GM23338 (cell line): Measurements from ENCODE around the gene SLC16A9. TPM values are rescaled to one million over a fixed set of nuclear protein-coding genes. Genes with fewer than 3 reads are reported as not detected.

Source experiments
- ATAC-seq: fragments of 200-7000 bp; cut with Tn5 transposase; 3 replicates; pipeline ENCODE4 v1.9.1; 2020
- DNase-seq: peaks from one replicate; pipeline ENCODE4 v3.0.0-alpha.2; 2015; ENCODE audit warnings: low spot score
- H2AFZ ChIP-seq: fragments of 200-600 bp; sonication (generic); 2 replicates; pipeline ENCODE4 v1.8.0; 2016; ENCODE audit warnings: antibody characterized with exemption, mild to moderate bottlenecking, moderate library complexity
- H3F3A ChIP-seq: fragments of 200-600 bp; sonication (generic); replicated peaks from 2 replicates; pipeline ENCODE4 v1.8.0; 2017; ENCODE audit warnings: antibody characterized with exemption, mixed run types, low read depth
- H3K27ac ChIP-seq: fragments of 200-600 bp; sonication (generic); 2 replicates; pipeline ENCODE4 v1.6.1; 2016; ENCODE audit warnings: low read depth
- H3K27me3 ChIP-seq: fragments of 200-600 bp; sonication (generic); 2 replicates; pipeline ENCODE4 v1.8.0; 2016; ENCODE audit warnings: mild to moderate bottlenecking, mixed run types, moderate library complexity; ENCODE audit not compliant: insufficient read depth
- H3K36me3 ChIP-seq: fragments of 200-600 bp; sonication (generic); 2 replicates; pipeline ENCODE4 v1.8.0; 2016; ENCODE audit warnings: mild to moderate bottlenecking; ENCODE audit not compliant: insufficient read depth
- H3K4me1 ChIP-seq: fragments of 200-600 bp; sonication (generic); 2 replicates; pipeline ENCODE4 v1.8.0; 2016; ENCODE audit warnings: mild to moderate bottlenecking, moderate library complexity; ENCODE audit not compliant: insufficient read depth
- H3K4me2 ChIP-seq: fragments of 200-600 bp; sonication (generic); 2 replicates; pipeline ENCODE4 v1.7.1; 2017; ENCODE audit warnings: mixed run types
- H3K4me3 ChIP-seq: fragments of 200-600 bp; sonication (generic); 2 replicates; pipeline ENCODE4 v1.6.1; 2016; ENCODE audit warnings: mixed run types
- H3K79me2 ChIP-seq: fragments of 200-600 bp; sonication (generic); replicated peaks from 2 replicates; pipeline ENCODE4 v1.8.0; 2017; ENCODE audit warnings: mild to moderate bottlenecking; ENCODE audit not compliant: insufficient read depth
- H3K9me2 ChIP-seq: fragments of 200-600 bp; sonication (generic); 2 replicates; pipeline ENCODE4 v1.8.0; 2017; ENCODE audit not compliant: insufficient read depth
- H4K20me1 ChIP-seq: fragments of 200-600 bp; sonication (generic); replicated peaks from 2 replicates; pipeline ENCODE4 v1.8.0; 2017; ENCODE audit warnings: mild to moderate bottlenecking; ENCODE audit not compliant: insufficient read depth
- H3K27ac Mint-ChIP-seq: 2 replicates; pipeline ENCODE4 v1.8.0; 2020; ENCODE audit warnings: inconsistent platforms, mild to moderate bottlenecking, moderate library complexity, mixed read lengths
- H3K27me3 Mint-ChIP-seq: 3 replicates; pipeline ENCODE4 v1.8.0; 2022; ENCODE audit warnings: low read depth, mild to moderate bottlenecking, moderate library complexity, mixed read lengths, inconsistent platforms; ENCODE audit not compliant: insufficient read depth, poor library complexity
- H3K36me3 Mint-ChIP-seq: 3 replicates; pipeline ENCODE4 v1.8.0; 2021; ENCODE audit warnings: low read depth, mild to moderate bottlenecking, inconsistent platforms, moderate library complexity, mixed read lengths
- H3K4me1 Mint-ChIP-seq: 3 replicates; pipeline ENCODE4 v1.8.0; 2020; ENCODE audit warnings: mild to moderate bottlenecking, inconsistent platforms, mixed read lengths
- H3K4me3 Mint-ChIP-seq: 3 replicates; pipeline ENCODE4 v1.8.0; 2021; ENCODE audit warnings: moderate library complexity, mild to moderate bottlenecking, inconsistent platforms, mixed read lengths
- H3K9me3 Mint-ChIP-seq: 3 replicates; pipeline ENCODE4 v1.8.0; 2020; ENCODE audit warnings: moderate library complexity, mild to moderate bottlenecking, inconsistent platforms, mixed read lengths
- CREB1 ChIP-seq: fragments of 250-450 bp; sonication (Bioruptor Pico); IDR thresholded peaks from 2 replicates; pipeline ENCODE4 v1.5.0; 2020; ENCODE audit warnings: low read depth, mild to moderate bottlenecking, moderate library complexity
- ETS1 ChIP-seq: IDR thresholded peaks from 2 replicates; pipeline ENCODE4 v1.6.1; 2016; ENCODE audit warnings: antibody characterized with exemption
- EZH2 ChIP-seq: fragments of 200-600 bp; sonication (generic); IDR thresholded peaks from one replicate; pipeline ENCODE4 v1.8.0; 2017; ENCODE audit warnings: antibody characterized with exemption, mild to moderate bottlenecking, low read depth; ENCODE audit not compliant: unreplicated experiment
- EZH2phosphoT487 ChIP-seq: fragments of 200-600 bp; sonication (generic); IDR thresholded peaks from one replicate; pipeline ENCODE4 v1.8.1; 2018; ENCODE audit warnings: antibody characterized with exemption; ENCODE audit not compliant: unreplicated experiment
- JUNB ChIP-seq: IDR thresholded peaks from one replicate; pipeline ENCODE4 v1.6.1; 2016; ENCODE audit warnings: antibody characterized with exemption; ENCODE audit not compliant: unreplicated experiment
- NANOG ChIP-seq: IDR thresholded peaks from 2 replicates; pipeline ENCODE4 v1.6.1; 2016; ENCODE audit warnings: antibody characterized with exemption, borderline replicate concordance
- POLR2AphosphoS5 ChIP-seq: IDR thresholded peaks from 2 replicates; pipeline ENCODE4 v1.6.1; 2016; ENCODE audit warnings: antibody characterized with exemption, low read depth
- STAT1 ChIP-seq: IDR thresholded peaks from one replicate; pipeline ENCODE4 v1.6.1; 2016; ENCODE audit warnings: antibody characterized with exemption; ENCODE audit not compliant: unreplicated experiment
- ZNF114 ChIP-seq: fragments of 250-450 bp; sonication (Bioruptor Pico); IDR thresholded peaks from 2 replicates; pipeline ENCODE4 v1.5.0; 2020; ENCODE audit warnings: mild to moderate bottlenecking, moderate library complexity
- ZNF331 ChIP-seq: fragments of 250-450 bp; sonication (Bioruptor Pico); IDR thresholded peaks from 2 replicates; pipeline ENCODE4 v1.5.0; 2020; ENCODE audit warnings: low read depth, mild to moderate bottlenecking, moderate library complexity
- polyA plus RNA-seq: library from polyadenylated mRNA; unstranded; fragments of >200 nt; fragmentation: Nextera tagmentation; extraction: Ambion mirVana; gene quantifications from 2 replicates; pipeline ENCODE4 v1.2.1, GENCODE V29; 2016
- total RNA-seq: library from RNA; depleted of rRNA; stranded (reverse); fragments of >200 nt; shearing (Covaris generic); gene quantifications from 2 replicates; pipeline ENCODE4 v1.2.3, GENCODE V29; 2014
- TF ChIP-seq, protein P1 (sequence below): fragments of 250-450 bp; sonication (Bioruptor Pico); IDR thresholded peaks from 2 replicates; pipeline ENCODE4 v1.5.0; 2020; ENCODE audit warnings: mild to moderate bottlenecking, moderate library complexity
- TF ChIP-seq, protein P2 (sequence below): IDR thresholded peaks from one replicate; pipeline ENCODE4 v1.6.1; 2018; ENCODE audit warnings: antibody characterized with exemption; ENCODE audit not compliant: unreplicated experiment
- TF ChIP-seq, protein P3 (sequence below), 2 experiments: fragments of 200-600 bp in 1 of 2; sonication (generic) in 1 of 2; conservative IDR thresholded peaks; 2 replicates each; pipeline versions ENCODE4 v1.5.1 to v1.6.1; 2016 to 2017; ENCODE audit warnings: antibody characterized with exemption in 2 of 2, low read depth in 2 of 2, mild to moderate bottlenecking in 2 of 2, moderate library complexity in 1 of 2

SLC16A9 gene
- total and polyA plus RNA-seq, 2 experiments from 2014 or later: 6.5 to 11.4 TPM

DNA sequence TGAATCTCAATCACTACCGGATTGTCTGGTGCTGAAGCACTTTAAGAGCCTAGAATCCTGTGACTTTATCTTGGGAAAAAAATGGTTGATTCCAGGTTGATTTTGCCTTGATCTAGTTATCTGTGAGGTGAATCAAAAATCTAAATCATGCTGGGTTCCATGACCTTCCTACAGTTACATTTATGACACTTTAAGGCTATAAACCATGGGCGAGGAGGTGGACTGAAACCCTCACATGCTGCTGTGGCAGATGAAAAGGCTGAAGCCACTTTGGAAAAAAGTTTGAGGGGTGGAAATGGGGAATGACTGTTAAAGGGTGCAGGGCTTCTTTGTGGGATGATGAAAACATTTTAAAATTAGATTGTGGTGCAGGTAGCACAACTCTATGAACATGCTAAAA is 17.5 kb downstream of the SLC16A9 start:
- no peak overlapping the region for H3K4me2 ChIP-seq
- Mint-ChIP-seq H3K36me3 (peaks cover 10% of the 10 kb centered on the region), H3K4me1 (peaks cover 7% of the 10 kb centered on the region; the same call in 2 of the 3 replicates), H3K9me3 (no peaks in the 10 kb centered on the region; the same call in 2 of the 3 replicates), H3K27me3 (peaks cover 2% of the 10 kb centered on the region), H3K4me3 (no peak overlapping the region), H3K27ac (no peak overlapping the region; the same call in 1 of the 2 replicates)
- no peak overlapping the region for H3K4me3 ChIP-seq
- ATAC-seq (no peak), DNase-seq (no peak)
- H3F3A ChIP-seq: no peaks in the 10 kb centered on the region
- no peaks in the 10 kb centered on the region for H3K4me1 ChIP-seq
- H4K20me1 ChIP-seq: no peaks in the 10 kb centered on the region
- TF ChIP-seq NANOG (no peak), JUNB (no peak), STAT1 (no peak), ZNF114 (CRISPR knock-in tag) (no peak), CREB1 (CRISPR knock-in tag) (no peak), EZH2phosphoT487 (no peak), POLR2AphosphoS5 (no peak), EZH2 (no peak), ZNF331 (CRISPR knock-in tag) (no peak), ETS1 (no peak)
- TF ChIP-seq, protein P1, sequence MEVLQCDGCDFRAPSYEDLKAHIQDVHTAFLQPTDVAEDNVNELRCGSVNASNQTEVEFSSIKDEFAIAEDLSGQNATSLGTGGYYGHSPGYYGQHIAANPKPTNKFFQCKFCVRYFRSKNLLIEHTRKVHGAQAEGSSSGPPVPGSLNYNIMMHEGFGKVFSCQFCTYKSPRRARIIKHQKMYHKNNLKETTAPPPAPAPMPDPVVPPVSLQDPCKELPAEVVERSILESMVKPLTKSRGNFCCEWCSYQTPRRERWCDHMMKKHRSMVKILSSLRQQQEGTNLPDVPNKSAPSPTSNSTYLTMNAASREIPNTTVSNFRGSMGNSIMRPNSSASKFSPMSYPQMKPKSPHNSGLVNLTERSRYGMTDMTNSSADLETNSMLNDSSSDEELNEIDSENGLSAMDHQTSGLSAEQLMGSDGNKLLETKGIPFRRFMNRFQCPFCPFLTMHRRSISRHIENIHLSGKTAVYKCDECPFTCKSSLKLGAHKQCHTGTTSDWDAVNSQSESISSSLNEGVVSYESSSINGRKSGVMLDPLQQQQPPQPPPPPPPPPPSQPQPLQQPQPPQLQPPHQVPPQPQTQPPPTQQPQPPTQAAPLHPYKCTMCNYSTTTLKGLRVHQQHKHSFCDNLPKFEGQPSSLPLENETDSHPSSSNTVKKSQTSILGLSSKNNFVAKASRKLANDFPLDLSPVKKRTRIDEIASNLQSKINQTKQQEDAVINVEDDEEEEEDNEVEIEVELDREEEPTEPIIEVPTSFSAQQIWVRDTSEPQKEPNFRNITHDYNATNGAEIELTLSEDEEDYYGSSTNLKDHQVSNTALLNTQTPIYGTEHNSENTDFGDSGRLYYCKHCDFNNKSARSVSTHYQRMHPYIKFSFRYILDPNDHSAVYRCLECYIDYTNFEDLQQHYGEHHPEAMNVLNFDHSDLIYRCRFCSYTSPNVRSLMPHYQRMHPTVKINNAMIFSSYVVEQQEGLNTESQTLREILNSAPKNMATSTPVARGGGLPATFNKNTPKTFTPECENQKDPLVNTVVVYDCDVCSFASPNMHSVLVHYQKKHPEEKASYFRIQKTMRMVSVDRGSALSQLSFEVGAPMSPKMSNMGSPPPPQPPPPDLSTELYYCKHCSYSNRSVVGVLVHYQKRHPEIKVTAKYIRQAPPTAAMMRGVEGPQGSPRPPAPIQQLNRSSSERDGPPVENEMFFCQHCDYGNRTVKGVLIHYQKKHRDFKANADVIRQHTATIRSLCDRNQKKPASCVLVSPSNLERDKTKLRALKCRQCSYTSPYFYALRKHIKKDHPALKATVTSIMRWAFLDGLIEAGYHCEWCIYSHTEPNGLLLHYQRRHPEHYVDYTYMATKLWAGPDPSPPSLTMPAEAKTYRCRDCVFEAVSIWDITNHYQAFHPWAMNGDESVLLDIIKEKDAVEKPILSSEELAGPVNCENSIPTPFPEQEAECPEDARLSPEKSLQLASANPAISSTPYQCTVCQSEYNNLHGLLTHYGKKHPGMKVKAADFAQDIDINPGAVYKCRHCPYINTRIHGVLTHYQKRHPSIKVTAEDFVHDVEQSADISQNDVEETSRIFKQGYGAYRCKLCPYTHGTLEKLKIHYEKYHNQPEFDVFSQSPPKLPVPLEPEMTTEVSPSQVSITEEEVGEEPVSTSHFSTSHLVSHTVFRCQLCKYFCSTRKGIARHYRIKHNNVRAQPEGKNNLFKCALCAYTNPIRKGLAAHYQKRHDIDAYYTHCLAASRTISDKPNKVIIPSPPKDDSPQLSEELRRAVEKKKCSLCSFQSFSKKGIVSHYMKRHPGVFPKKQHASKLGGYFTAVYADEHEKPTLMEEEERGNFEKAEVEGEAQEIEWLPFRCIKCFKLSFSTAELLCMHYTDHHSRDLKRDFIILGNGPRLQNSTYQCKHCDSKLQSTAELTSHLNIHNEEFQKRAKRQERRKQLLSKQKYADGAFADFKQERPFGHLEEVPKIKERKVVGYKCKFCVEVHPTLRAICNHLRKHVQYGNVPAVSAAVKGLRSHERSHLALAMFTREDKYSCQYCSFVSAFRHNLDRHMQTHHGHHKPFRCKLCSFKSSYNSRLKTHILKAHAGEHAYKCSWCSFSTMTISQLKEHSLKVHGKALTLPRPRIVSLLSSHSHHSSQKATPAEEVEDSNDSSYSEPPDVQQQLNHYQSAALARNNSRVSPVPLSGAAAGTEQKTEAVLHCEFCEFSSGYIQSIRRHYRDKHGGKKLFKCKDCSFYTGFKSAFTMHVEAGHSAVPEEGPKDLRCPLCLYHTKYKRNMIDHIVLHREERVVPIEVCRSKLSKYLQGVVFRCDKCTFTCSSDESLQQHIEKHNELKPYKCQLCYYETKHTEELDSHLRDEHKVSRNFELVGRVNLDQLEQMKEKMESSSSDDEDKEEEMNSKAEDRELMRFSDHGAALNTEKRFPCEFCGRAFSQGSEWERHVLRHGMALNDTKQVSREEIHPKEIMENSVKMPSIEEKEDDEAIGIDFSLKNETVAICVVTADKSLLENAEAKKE (CRISPR knock-in tag): no peak
- TF ChIP-seq, protein P2, sequence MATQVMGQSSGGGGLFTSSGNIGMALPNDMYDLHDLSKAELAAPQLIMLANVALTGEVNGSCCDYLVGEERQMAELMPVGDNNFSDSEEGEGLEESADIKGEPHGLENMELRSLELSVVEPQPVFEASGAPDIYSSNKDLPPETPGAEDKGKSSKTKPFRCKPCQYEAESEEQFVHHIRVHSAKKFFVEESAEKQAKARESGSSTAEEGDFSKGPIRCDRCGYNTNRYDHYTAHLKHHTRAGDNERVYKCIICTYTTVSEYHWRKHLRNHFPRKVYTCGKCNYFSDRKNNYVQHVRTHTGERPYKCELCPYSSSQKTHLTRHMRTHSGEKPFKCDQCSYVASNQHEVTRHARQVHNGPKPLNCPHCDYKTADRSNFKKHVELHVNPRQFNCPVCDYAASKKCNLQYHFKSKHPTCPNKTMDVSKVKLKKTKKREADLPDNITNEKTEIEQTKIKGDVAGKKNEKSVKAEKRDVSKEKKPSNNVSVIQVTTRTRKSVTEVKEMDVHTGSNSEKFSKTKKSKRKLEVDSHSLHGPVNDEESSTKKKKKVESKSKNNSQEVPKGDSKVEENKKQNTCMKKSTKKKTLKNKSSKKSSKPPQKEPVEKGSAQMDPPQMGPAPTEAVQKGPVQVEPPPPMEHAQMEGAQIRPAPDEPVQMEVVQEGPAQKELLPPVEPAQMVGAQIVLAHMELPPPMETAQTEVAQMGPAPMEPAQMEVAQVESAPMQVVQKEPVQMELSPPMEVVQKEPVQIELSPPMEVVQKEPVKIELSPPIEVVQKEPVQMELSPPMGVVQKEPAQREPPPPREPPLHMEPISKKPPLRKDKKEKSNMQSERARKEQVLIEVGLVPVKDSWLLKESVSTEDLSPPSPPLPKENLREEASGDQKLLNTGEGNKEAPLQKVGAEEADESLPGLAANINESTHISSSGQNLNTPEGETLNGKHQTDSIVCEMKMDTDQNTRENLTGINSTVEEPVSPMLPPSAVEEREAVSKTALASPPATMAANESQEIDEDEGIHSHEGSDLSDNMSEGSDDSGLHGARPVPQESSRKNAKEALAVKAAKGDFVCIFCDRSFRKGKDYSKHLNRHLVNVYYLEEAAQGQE: no peak
- TF ChIP-seq, protein P3, sequence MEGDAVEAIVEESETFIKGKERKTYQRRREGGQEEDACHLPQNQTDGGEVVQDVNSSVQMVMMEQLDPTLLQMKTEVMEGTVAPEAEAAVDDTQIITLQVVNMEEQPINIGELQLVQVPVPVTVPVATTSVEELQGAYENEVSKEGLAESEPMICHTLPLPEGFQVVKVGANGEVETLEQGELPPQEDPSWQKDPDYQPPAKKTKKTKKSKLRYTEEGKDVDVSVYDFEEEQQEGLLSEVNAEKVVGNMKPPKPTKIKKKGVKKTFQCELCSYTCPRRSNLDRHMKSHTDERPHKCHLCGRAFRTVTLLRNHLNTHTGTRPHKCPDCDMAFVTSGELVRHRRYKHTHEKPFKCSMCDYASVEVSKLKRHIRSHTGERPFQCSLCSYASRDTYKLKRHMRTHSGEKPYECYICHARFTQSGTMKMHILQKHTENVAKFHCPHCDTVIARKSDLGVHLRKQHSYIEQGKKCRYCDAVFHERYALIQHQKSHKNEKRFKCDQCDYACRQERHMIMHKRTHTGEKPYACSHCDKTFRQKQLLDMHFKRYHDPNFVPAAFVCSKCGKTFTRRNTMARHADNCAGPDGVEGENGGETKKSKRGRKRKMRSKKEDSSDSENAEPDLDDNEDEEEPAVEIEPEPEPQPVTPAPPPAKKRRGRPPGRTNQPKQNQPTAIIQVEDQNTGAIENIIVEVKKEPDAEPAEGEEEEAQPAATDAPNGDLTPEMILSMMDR (conservative IDR thresholded peaks at IDR 0.05; ENCODE audit: low read depth in 2 of 2): no peak
- H3K36me3 ChIP-seq: no peaks in the 10 kb centered on the region
- no peaks in the 10 kb centered on the region for H3K79me2 ChIP-seq
- H2AFZ ChIP-seq: no peak overlapping the region
- no peaks in the 10 kb centered on the region for H3K27me3 ChIP-seq
- no peak overlapping the region for H3K27ac ChIP-seq
- H3K9me2 ChIP-seq: no peaks in the 10 kb centered on the region; the same call in 1 of the 2 replicates
